H1 (cell line): Measurements from ENCODE around the gene MOB3B. TPM values are rescaled to one million over a fixed set of nuclear protein-coding genes. Genes with fewer than 3 reads are reported as not detected.

Experiments used
- CTCF ChIA-PET: fragments of 300-600 bp; sonication (Branson Sonifier 250); formaldehyde crosslinking; loops from one replicate; lab custom pipeline; 2021; ENCODE audit not compliant: partially characterized antibody; lab: Charles Lee
- POLR2A ChIA-PET: fragments of 300-600 bp; sonication (Branson Sonifier 250); formaldehyde crosslinking; loops from one replicate; lab custom pipeline; 2021; ENCODE audit warnings: inconsistent platforms; ENCODE audit not compliant: partially characterized antibody; lab: Charles Lee
- DNase-seq, 2 experiments: peaks; one replicate each; pipeline versions ENCODE4 v3.0.0 to v3.0.0-alpha.2; 2010 to 2022; ENCODE audit warnings: low spot score in 2 of 2, low read depth in 1 of 2, mixed read lengths in 1 of 2
- FAIRE-seq: peaks from 2 replicates; lab custom pipeline; 2011; peaks lifted over from hg19 to GRCh38; lab: Jason Lieb, UNC
- H2AFZ ChIP-seq: 2 replicates; pipeline ENCODE4 v1.8.1; 2012; ENCODE audit warnings: low read length, inconsistent platforms
- H2AK5ac ChIP-seq: 2 replicates; pipeline ENCODE4 v1.6.1; 2013; ENCODE audit warnings: low read depth, low read length
- H2BK120ac ChIP-seq: replicated peaks from 2 replicates; pipeline ENCODE3; 2013; ENCODE audit warnings: low read depth, low read length, inconsistent platforms
- H2BK12ac ChIP-seq: 2 replicates; pipeline ENCODE4 v1.6.1; 2013; ENCODE audit warnings: low read depth, low read length
- H2BK15ac ChIP-seq: 2 replicates; pipeline ENCODE4 v1.6.1; 2013; ENCODE audit warnings: low read length
- H2BK20ac ChIP-seq: 2 replicates; pipeline ENCODE4 v1.6.1; 2013; ENCODE audit warnings: low read length
- H2BK5ac ChIP-seq: 2 replicates; pipeline ENCODE4 v1.6.1; 2013; ENCODE audit warnings: low read depth, low read length
- H3K14ac ChIP-seq: 2 replicates; pipeline ENCODE4 v1.6.1; 2013; ENCODE audit warnings: inconsistent platforms; ENCODE audit not compliant: insufficient read length
- H3K18ac ChIP-seq: 2 replicates; pipeline ENCODE4 v1.6.1; 2013; ENCODE audit warnings: low read length; ENCODE audit errors: extremely low read depth
- H3K23ac ChIP-seq: 2 replicates; pipeline ENCODE4 v1.6.1; 2013; ENCODE audit warnings: inconsistent platforms; ENCODE audit not compliant: insufficient read length
- H3K23me2 ChIP-seq: 2 replicates; pipeline ENCODE4 v1.6.1; 2013; ENCODE audit warnings: low read depth, low read length
- H3K27ac ChIP-seq: 2 replicates; pipeline ENCODE4 v1.6.1; 2011; ENCODE audit warnings: low read depth, low read length, inconsistent platforms
- H3K27me3 ChIP-seq, 4 experiments: replicated peaks in 1 of 4; 1 replicate in 1 of 4; 2 replicates in 3 of 4; pipeline versions ENCODE4 v1.6.1 to v1.8.1; 2011 to 2013; ENCODE audit warnings: low read length in 3 of 4, mild to moderate bottlenecking in 3 of 4, inconsistent platforms in 2 of 4, mixed read lengths in 2 of 4, moderate library complexity in 1 of 4; ENCODE audit not compliant: control insufficient read depth in 3 of 4, insufficient read depth in 3 of 4; ENCODE audit errors: extremely low read depth in 1 of 4
- H3K36me3 ChIP-seq, 4 experiments: 2 replicates each; pipeline versions ENCODE4 v1.6.1 to v1.8.1; 2011 to 2013; ENCODE audit warnings: mild to moderate bottlenecking in 4 of 4, low read length in 3 of 4, moderate library complexity in 2 of 4, control low read depth in 1 of 4, inconsistent platforms in 1 of 4; ENCODE audit not compliant: insufficient read depth in 4 of 4, control insufficient read depth in 2 of 4
- H3K4ac ChIP-seq: replicated peaks from 2 replicates; pipeline ENCODE3; 2013; ENCODE audit warnings: low read length, low read depth, mixed read lengths, inconsistent platforms; ENCODE audit not compliant: insufficient read length
- H3K4me1 ChIP-seq, 4 experiments: replicated peaks in 1 of 4; 1 replicate in 1 of 4; 2 replicates in 3 of 4; pipeline versions ENCODE4 v1.6.1 to v1.8.1; 2011 to 2013; ENCODE audit warnings: low read length in 3 of 4, inconsistent platforms in 2 of 4, mixed read lengths in 1 of 4; ENCODE audit not compliant: insufficient read depth in 4 of 4, control insufficient read depth in 3 of 4
- H3K4me2 ChIP-seq, 2 experiments: 2 replicates each; pipeline versions ENCODE4 v1.6.1 to v1.8.1; 2011 to 2013; ENCODE audit warnings: low read depth in 2 of 2, low read length in 2 of 2, control low read depth in 1 of 2, inconsistent platforms in 1 of 2, mild to moderate bottlenecking in 1 of 2; ENCODE audit not compliant: insufficient read depth in 1 of 2
- H3K4me3 ChIP-seq, 4 experiments: fragments of 200-600, 300-600 bp in 1 of 4; sonication (generic), shearing (Covaris generic), sonication (Bioruptor Twin) in 1 of 4; 2 replicates each; pipeline versions ENCODE4 v1.5.1 to v1.8.1; 2011 to 2016; ENCODE audit warnings: low read length in 4 of 4, low read depth in 3 of 4, control low read depth in 2 of 4, inconsistent platforms in 2 of 4, mild to moderate bottlenecking in 2 of 4, mixed read lengths in 1 of 4, moderate library complexity in 1 of 4; ENCODE audit not compliant: insufficient read depth in 2 of 4; ENCODE audit errors: extremely low read depth in 1 of 4
- H3K56ac ChIP-seq: replicated peaks from 2 replicates; pipeline ENCODE3; 2013; ENCODE audit warnings: low read depth, mild to moderate bottlenecking, mixed read lengths, low read length, inconsistent platforms; ENCODE audit not compliant: insufficient read length
- H3K79me1 ChIP-seq: 2 replicates; pipeline ENCODE4 v1.6.1; 2013; ENCODE audit warnings: low read depth, low read length, control low read depth
- H3K79me2 ChIP-seq, 2 experiments: 2 replicates each; pipeline versions ENCODE4 v1.6.1 to v1.8.1; 2012 to 2013; ENCODE audit warnings: low read length in 2 of 2, mild to moderate bottlenecking in 2 of 2, inconsistent platforms in 1 of 2; ENCODE audit not compliant: insufficient read depth in 2 of 2, control insufficient read depth in 1 of 2
- H3K9ac ChIP-seq, 4 experiments: replicated peaks in 1 of 4; 1 replicate in 1 of 4; 2 replicates in 3 of 4; pipeline versions ENCODE4 v1.6.1 to v1.8.1; 2011 to 2013; ENCODE audit warnings: low read depth in 3 of 4, low read length in 3 of 4, control low read depth in 2 of 4, mild to moderate bottlenecking in 2 of 4, moderate library complexity in 2 of 4, inconsistent platforms in 1 of 4; ENCODE audit errors: extremely low read depth in 1 of 4
- H3K9me3 ChIP-seq, 2 experiments: 2 replicates each; pipeline versions ENCODE4 v1.6.1 to v1.8.1; 2012 to 2013; ENCODE audit warnings: mild to moderate bottlenecking in 2 of 2, moderate library complexity in 2 of 2, control low read depth in 1 of 2, inconsistent platforms in 1 of 2, low read depth in 1 of 2, low read length in 1 of 2, mixed read lengths in 1 of 2; ENCODE audit not compliant: insufficient read depth in 2 of 2
- H4K20me1 ChIP-seq, 2 experiments: replicated peaks in 1 of 2; 2 replicates each; pipeline versions ENCODE3 to v1.8.1; 2011 to 2013; ENCODE audit warnings: inconsistent platforms in 2 of 2, low read length in 2 of 2, mild to moderate bottlenecking in 1 of 2; ENCODE audit not compliant: insufficient read depth in 2 of 2, control insufficient read depth in 1 of 2
- H4K5ac ChIP-seq: 2 replicates; pipeline ENCODE4 v1.6.1; 2013; ENCODE audit warnings: low read length, low read depth, mixed read lengths, inconsistent platforms; ENCODE audit not compliant: insufficient read length
- H4K8ac ChIP-seq: 2 replicates; pipeline ENCODE4 v1.8.0; 2013; ENCODE audit warnings: mild to moderate bottlenecking, moderate library complexity, low read length, inconsistent platforms; ENCODE audit not compliant: insufficient read depth; ENCODE audit errors: extremely low read depth
- H4K91ac ChIP-seq: replicated peaks from 2 replicates; pipeline ENCODE3; 2013; ENCODE audit warnings: low read length, mixed read lengths, inconsistent platforms; ENCODE audit not compliant: insufficient read length
- E2F6 ChIP-seq: IDR thresholded peaks from 2 replicates; pipeline ENCODE4 v1.6.1; 2012; ENCODE audit warnings: inconsistent platforms
- MAX ChIP-seq: IDR thresholded peaks from 2 replicates; pipeline ENCODE4 v1.6.1; 2012; ENCODE audit warnings: inconsistent platforms
- POLR2AphosphoS5 ChIP-seq: IDR thresholded peaks from 2 replicates; pipeline ENCODE4 v1.6.1; 2011; ENCODE audit warnings: low read depth, low read length
- RAD21 ChIP-seq, 2 experiments: IDR thresholded peaks in 1 of 2; conservative IDR thresholded peaks in 1 of 2; 2 replicates each; pipeline ENCODE4 v1.6.1; 2011; ENCODE audit warnings: low read depth in 2 of 2, low read length in 2 of 2, improper control_type of control experiment in 1 of 2, inconsistent platforms in 1 of 2, mild to moderate bottlenecking in 1 of 2, moderate library complexity in 1 of 2
- WGBS, 2 experiments: shearing (Covaris generic) in 1 of 2; methylation state at CpG; one replicate each; pipeline versions ENCODE4 v1.1.6 to v1.1.7; 2013 to 2015; ENCODE audit warnings: low lambda C conversion rate in 2 of 2, mixed read lengths in 2 of 2, inconsistent platforms in 1 of 2, low coverage in 1 of 2, missing lambda C conversion rate in 1 of 2; ENCODE audit not compliant: insufficient replicate concordance in 2 of 2, insufficient coverage in 1 of 2, insufficient read length in 1 of 2; ENCODE audit errors: extremely low coverage in 1 of 2, missing lambda C conversion rate in 1 of 2; 5-methylcytosine and 5-hydroxymethylcytosine counted together
- polyA plus RNA-seq, 7 experiments: library from polyadenylated mRNA; depleted of rRNA in 3 of 7; stranded (reverse) in 5 of 7; unstranded in 2 of 7; fragments of >200 nt in 5 of 7; fragments of 200-250 nt in 2 of 7; gene quantifications; 1 replicate in 5 of 7; 2 replicates in 1 of 7; 4 replicates in 1 of 7; pipeline versions ENCODE4 v1.2.1 to v1.2.3, GENCODE V29; 2011 to 2013; ENCODE audit warnings: missing spikeins in 2 of 7, mixed read lengths in 2 of 7
- total RNA-seq: library from RNA; stranded (reverse); fragmentation: NEBNext Ultra II Directional; extraction: Animal tissue kit (Norgen Biotek cat#: 25700); gene quantifications from 2 replicates; pipeline ENCODE4 v1.2.1, GENCODE V29; 2021

Gene MOB3B
- total and polyA plus RNA-seq, 2 of the 8 experiments (the other 6 are each of a cell fraction or from before 2014, with no cell fraction given): 12.7 to 16.1 TPM

GRCh38 chr9:27471789-27472188 is 57.8 kb downstream of the MOB3B start:
- Histone ChIP-seq H3K18ac (no peak overlapping the region), H4K8ac (no peak overlapping the region), H3K4me1 (peaks cover 0 to 13% (median 3%) of the 10 kb centered on the region in 4 experiments; a peak in 2 of 7 replicates), H3K4me3 (no peak overlapping the region), H4K5ac (no peak overlapping the region), H4K20me1 (no peaks in the 10 kb centered on the region), H2BK12ac (no peak overlapping the region), H3K4ac (no peak overlapping the region), H3K79me2 (0 out of 4 replicates have a peak, but pooled peaks cover 0 to 3% of the 10 kb centered on the region in 2 experiments), H3K9me3 (no peaks in the 10 kb centered on the region), H2AK5ac (no peak overlapping the region), H2BK5ac (no peak overlapping the region), H2BK120ac (no peak overlapping the region)
- no peak for FAIRE-seq
- no peak for DNase-seq
- TF ChIP-seq RAD21 (IDR thresholded peaks at IDR 0.05 in 1 of 2, conservative IDR thresholded peaks at IDR 0.05 in 1 of 2; ENCODE audit: low read depth in 2 of 2, low read length in 2 of 2) (no peak), E2F6 (no peak), MAX (no peak), POLR2AphosphoS5 (no peak)
- TF ChIP-seq, all 59 proteins: peak for 0
- Histone ChIP-seq H3K14ac (no peak overlapping the region), H2AFZ (no peak overlapping the region), H3K23ac (no peak overlapping the region), H3K36me3 (no peaks in the 10 kb centered on the region; a peak in 1 of 8 replicates), H3K56ac (no peak overlapping the region), H3K79me1 (peaks cover 2% of the 10 kb centered on the region; the same call in 1 of the 2 replicates), H3K27me3 (no peaks in the 10 kb centered on the region), H4K91ac (no peak overlapping the region), H3K9ac (no peak overlapping the region), H2BK15ac (no peak overlapping the region; the same call in 1 of the 2 replicates), H2BK20ac (no peak overlapping the region; the same call in 1 of the 2 replicates), H3K27ac (no peak overlapping the region), H3K4me2 (no peak overlapping the region), H3K23me2 (peaks cover 2% of the 10 kb centered on the region; the same call in 1 of the 2 replicates)
- ChIA-PET POLR2A (no interaction called here), CTCF (interaction anchor here (2.4 to 6.9 kb wide), 2 partner anchors 17 to 140 kb away, joined by 6 to 28 read pairs; no protein-coding TSS in a partner anchor)
- 88% methylated on average over 3 of the region's 3 CpGs; no CpG with 5 or more reads in 1 of the 2 experiments for WGBS, 2 experiments
